ENCODE results near the gene VPS16. TPM values are rescaled to one million over a fixed set of nuclear protein-coding genes. Genes with fewer than 3 reads are reported as not detected.
A peak's percentile ranks its signal among the peaks of the same experiment; 100 is the strongest.

The VPS16 gene
- total and polyA plus RNA-seq, 2 donors (not counting 1 experiment from before 2014, with no cell fraction given) = 63.0 to 68.2 TPM

DNA sequence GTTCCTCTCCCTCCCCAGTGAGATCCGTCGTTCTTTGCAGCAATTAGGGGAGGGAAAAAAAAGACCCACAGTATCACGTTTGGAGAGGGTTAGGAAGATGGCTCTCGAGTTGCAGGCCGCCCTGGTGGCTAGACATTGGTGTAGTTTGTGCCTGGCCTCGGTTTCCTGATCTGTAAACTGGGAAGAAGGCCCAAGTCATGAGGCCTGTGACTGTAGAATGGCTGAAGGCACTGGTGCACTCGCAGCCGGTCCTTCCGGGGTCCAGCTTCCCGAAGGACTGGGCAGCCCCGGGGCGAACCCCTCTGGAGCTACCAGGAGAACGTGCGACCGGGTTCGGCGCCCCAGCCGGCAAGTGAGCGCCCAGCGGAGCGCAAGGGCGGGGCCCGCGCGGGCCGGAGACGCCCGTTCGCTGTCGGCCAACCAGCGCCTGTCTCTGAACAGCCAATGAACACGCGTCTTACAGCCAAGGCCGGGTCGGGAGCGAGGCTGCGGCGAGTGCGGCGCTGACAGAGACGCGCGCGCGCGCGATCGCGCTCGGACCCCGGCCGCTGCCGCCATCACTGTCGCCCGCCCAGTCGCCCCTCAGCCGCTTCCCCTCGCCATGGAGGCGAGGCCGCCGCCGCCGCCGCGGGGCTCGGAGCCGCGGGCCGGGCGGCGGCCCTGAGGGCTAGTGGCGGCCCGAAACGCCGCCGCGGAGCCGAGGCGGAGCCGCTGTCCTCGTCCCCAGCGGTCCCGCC, 32.6 kb downstream of the VPS16 start, which contains the start of gene PTPRA:
Gene PTPRA, plus strand, starts transcription at position 472 of the 737 bp plus-strand sequence. CDS start 90,797 bp downstream, outside the sequence.
- ATAC-seq (ENCODE audit: low read depth) (peak; percentile 94), DNase-seq (peak; percentile 92)
- TF ChIP-seq, protein P1, sequence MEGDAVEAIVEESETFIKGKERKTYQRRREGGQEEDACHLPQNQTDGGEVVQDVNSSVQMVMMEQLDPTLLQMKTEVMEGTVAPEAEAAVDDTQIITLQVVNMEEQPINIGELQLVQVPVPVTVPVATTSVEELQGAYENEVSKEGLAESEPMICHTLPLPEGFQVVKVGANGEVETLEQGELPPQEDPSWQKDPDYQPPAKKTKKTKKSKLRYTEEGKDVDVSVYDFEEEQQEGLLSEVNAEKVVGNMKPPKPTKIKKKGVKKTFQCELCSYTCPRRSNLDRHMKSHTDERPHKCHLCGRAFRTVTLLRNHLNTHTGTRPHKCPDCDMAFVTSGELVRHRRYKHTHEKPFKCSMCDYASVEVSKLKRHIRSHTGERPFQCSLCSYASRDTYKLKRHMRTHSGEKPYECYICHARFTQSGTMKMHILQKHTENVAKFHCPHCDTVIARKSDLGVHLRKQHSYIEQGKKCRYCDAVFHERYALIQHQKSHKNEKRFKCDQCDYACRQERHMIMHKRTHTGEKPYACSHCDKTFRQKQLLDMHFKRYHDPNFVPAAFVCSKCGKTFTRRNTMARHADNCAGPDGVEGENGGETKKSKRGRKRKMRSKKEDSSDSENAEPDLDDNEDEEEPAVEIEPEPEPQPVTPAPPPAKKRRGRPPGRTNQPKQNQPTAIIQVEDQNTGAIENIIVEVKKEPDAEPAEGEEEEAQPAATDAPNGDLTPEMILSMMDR (IDR thresholded peaks at IDR 0.05) = no peak
- no peak for TF ChIP-seq EZH2 (IDR thresholded peaks at IDR 0.05; ENCODE audit: borderline replicate concordance, insufficient read depth, low read depth, low read length, poor library complexity, severe bottlenecking)
- peaks cover 46% of the 10 kb centered on the region for H3K79me2 ChIP-seq (ENCODE audit: control insufficient read depth, insufficient read depth, low read length)
- H3K36me3 ChIP-seq (replicated peaks in 1 of 2; ENCODE audit: control extremely low read depth in 1 of 2, control insufficient read depth in 1 of 2, extremely low read depth in 1 of 2, insufficient read depth in 2 of 2, low read length in 1 of 2) = no peaks in the 10 kb centered on the region
- peak within 1 kb of the TSS; percentile 92 for H3K4me3 Mint-ChIP-seq
- H3K4me1 Mint-ChIP-seq = peaks cover 33% of the 10 kb centered on the region
- H3K27me3 Mint-ChIP-seq = peaks cover 8% of the 10 kb centered on the region
- peak within 1 kb of the TSS; percentile 77 to 85 (median 79) for H3K4me3 ChIP-seq (ENCODE audit: control extremely low read depth in 1 of 5, extremely low read depth in 1 of 5, insufficient read depth in 1 of 5, low read depth in 2 of 5, low read length in 4 of 5)
- H3K9ac ChIP-seq (ENCODE audit: low read length) = peak within 1 kb of the TSS; percentile 76
- no peaks in the 10 kb centered on the region for H3K9me3 ChIP-seq (ENCODE audit: control extremely low read depth in 1 of 3, control insufficient read depth in 2 of 3, insufficient read depth in 1 of 3, low read length in 2 of 3)
- peaks cover 0 to 11% (median 0%) of the 10 kb centered on the region in 4 experiments for H3K27me3 ChIP-seq (replicated peaks in 1 of 4; ENCODE audit: control extremely low read depth in 1 of 4, control insufficient read depth in 3 of 4, insufficient read depth in 4 of 4, low read length in 3 of 4)
- peak within 1 kb of the TSS; percentile 84 for H3K27ac Mint-ChIP-seq
- H2AFZ ChIP-seq (ENCODE audit: insufficient read depth, low read depth, low read length, poor library complexity, severe bottlenecking) = peak within 1 kb of the TSS; percentile 86
- H3K27ac ChIP-seq (ENCODE audit: low read length in 2 of 2) = peak within 1 kb of the TSS; percentile 25 to 32
- no peaks in the 10 kb centered on the region for H3K9me3 Mint-ChIP-seq (ENCODE audit: insufficient read depth)
- ChIA-PET POLR2A (interaction anchor here (0.5 to 1.6 kb wide), 3 partner anchors 21 to 402 kb away, joined by 3 to 7 read pairs (median 4); partner anchors contain the start of genes PCED1A, SNRPB and VPS16), CTCF (interaction anchor here (0.7 to 1.1 kb wide), 2 partner anchors 14 to 33 kb away, joined by 3 to 7 read pairs; partner anchors contain the start of genes PCED1A and VPS16)
- WGBS (ENCODE audit: insufficient coverage) = under 1% methylated on average over 83 of the region's 83 CpGs
- H3K4me1 ChIP-seq (ENCODE audit: control insufficient read depth in 2 of 2, insufficient read depth in 2 of 2, low read length in 2 of 2) = peaks cover 27 to 31% of the 10 kb centered on the region in 2 donors
- peak within 1 kb of the TSS; percentile 88 for H3K4me2 ChIP-seq (replicated peaks; ENCODE audit: low read depth, low read length, poor library complexity, severe bottlenecking)
- intact Hi-C loops (cut with micrococcal nuclease) = loop anchor here (1.0 to 10.0 kb wide), 6 partner anchors 33 to 1546 kb away; partner anchors contain the start of genes GNRH2, MRPS26, PCED1A and SDCBP2
- peaks cover 16% of the 10 kb centered on the region for H4K20me1 ChIP-seq (ENCODE audit: control insufficient read depth, insufficient read depth, low read length, poor library complexity, severe bottlenecking)
